Measurements from ENCODE around the gene CXXC5. TPM values are rescaled to one million over a fixed set of nuclear protein-coding genes. Genes with fewer than 3 reads are reported as not detected.

The CXXC5 gene
- total and polyA plus RNA-seq, 9 of the 15 experiments (the other 6 are each of a cell fraction or from before 2014, with no cell fraction given): 1.9 to 123 (median 45.8) TPM

- TF ChIP-seq, protein P1, sequence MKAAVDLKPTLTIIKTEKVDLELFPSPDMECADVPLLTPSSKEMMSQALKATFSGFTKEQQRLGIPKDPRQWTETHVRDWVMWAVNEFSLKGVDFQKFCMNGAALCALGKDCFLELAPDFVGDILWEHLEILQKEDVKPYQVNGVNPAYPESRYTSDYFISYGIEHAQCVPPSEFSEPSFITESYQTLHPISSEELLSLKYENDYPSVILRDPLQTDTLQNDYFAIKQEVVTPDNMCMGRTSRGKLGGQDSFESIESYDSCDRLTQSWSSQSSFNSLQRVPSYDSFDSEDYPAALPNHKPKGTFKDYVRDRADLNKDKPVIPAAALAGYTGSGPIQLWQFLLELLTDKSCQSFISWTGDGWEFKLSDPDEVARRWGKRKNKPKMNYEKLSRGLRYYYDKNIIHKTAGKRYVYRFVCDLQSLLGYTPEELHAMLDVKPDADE (conservative IDR thresholded peaks at IDR 0.05; ENCODE audit: control insufficient read depth, low read depth, low read length): peak; percentile 19; the same call in 1 of the 2 replicates
- 0 out of 2 replicates have a peak, but pooled peaks have one; percentile 34 for TF ChIP-seq ZBTB17 (CRISPR knock-in tag; IDR thresholded peaks at IDR 0.05)
- TF ChIP-seq, protein P2, sequence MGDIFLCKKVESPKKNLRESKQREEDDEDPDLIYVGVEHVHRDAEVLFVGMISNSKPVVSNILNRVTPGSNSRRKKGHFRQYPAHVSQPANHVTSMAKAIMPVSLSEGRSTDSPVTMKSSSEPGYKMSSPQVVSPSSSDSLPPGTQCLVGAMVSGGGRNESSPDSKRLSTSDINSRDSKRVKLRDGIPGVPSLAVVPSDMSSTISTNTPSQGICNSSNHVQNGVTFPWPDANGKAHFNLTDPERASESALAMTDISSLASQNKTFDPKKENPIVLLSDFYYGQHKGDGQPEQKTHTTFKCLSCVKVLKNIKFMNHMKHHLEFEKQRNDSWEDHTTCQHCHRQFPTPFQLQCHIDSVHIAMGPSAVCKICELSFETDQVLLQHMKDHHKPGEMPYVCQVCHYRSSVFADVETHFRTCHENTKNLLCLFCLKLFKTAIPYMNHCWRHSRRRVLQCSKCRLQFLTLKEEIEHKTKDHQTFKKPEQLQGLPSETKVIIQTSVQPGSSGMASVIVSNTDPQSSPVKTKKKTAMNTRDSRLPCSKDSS (IDR thresholded peaks at IDR 0.05; ENCODE audit: low read depth, partially characterized antibody): no peak
- TF ChIP-seq GATAD2A (IDR thresholded peaks at IDR 0.05): peak; percentile 58; the same call in 1 of the 2 replicates
- no peak for TF ChIP-seq CTBP1 (IDR thresholded peaks at IDR 0.05; ENCODE audit: borderline replicate concordance)
- TF ChIP-seq CREB1 (IDR thresholded peaks at IDR 0.05): 0 out of 2 replicates have a peak, but pooled peaks have one; percentile 11
- TF ChIP-seq CREB1 (CRISPR knock-in tag; IDR thresholded peaks at IDR 0.05): no peak
- peak; percentile 60; the same call in 1 of the 2 replicates for TF ChIP-seq GATAD2B (IDR thresholded peaks at IDR 0.05; ENCODE audit: borderline replicate concordance)
- TF ChIP-seq TEAD1 (CRISPR knock-in tag; IDR thresholded peaks at IDR 0.05): peak; percentile 45 to 65; a peak in 2 of 4 replicates
- peak; percentile 13 for TF ChIP-seq HNRNPLL (IDR thresholded peaks at IDR 0.05; ENCODE audit: low read depth, low read length, poor library complexity, severe bottlenecking)
- no peak for TF ChIP-seq EZH2 (IDR thresholded peaks at IDR 0.05; ENCODE audit: borderline replicate concordance, low read depth, low read length)
- peak; percentile 47 for TF ChIP-seq TAF1 (IDR thresholded peaks at IDR 0.05; ENCODE audit: control insufficient read depth, extremely low read depth, insufficient read depth, low read length, severe bottlenecking)
- peak; percentile 87 for TF ChIP-seq RBFOX2 (IDR thresholded peaks at IDR 0.05; ENCODE audit: low read depth, low read length)
- no peak for TF ChIP-seq ZNF280B (CRISPR knock-in tag; IDR thresholded peaks at IDR 0.05)
- no peak for TF ChIP-seq TRIM28 (IDR thresholded peaks at IDR 0.05)
- peak in 2 of 3 experiments; percentile 21 to 65 for TF ChIP-seq YY1 (IDR thresholded peaks at IDR 0.05; ENCODE audit: borderline replicate concordance in 1 of 3, control insufficient read depth in 1 of 3, extremely low read depth in 1 of 3, insufficient read depth in 3 of 3, insufficient read length in 1 of 3, insufficient replicate concordance in 2 of 3, low read depth in 1 of 3, low read length in 2 of 3)
- no peak for TF ChIP-seq TGIF2 (CRISPR knock-in tag; IDR thresholded peaks at IDR 0.05)
- no peak for TF ChIP-seq LEF1 (IDR thresholded peaks at IDR 0.05)
- TF ChIP-seq MEF2D (tag; conservative IDR thresholded peaks at IDR 0.05; ENCODE audit: low read depth): no peak
- TF ChIP-seq TOE1 (IDR thresholded peaks at IDR 0.05; ENCODE audit: borderline replicate concordance): no peak
- TF ChIP-seq TOE1 (CRISPR knock-in tag; IDR thresholded peaks at IDR 0.05; ENCODE audit: borderline replicate concordance, low read depth): no peak
- no peak for TF ChIP-seq ZNF133 (CRISPR knock-in tag; IDR thresholded peaks at IDR 0.05)
These were observed 48.9 kb downstream of the CXXC5 start (continued) for GRCh38 chr5:139696894-139697658.

All from K562 (cell line).